ENCODE measurements around the gene COG5.

DNA sequence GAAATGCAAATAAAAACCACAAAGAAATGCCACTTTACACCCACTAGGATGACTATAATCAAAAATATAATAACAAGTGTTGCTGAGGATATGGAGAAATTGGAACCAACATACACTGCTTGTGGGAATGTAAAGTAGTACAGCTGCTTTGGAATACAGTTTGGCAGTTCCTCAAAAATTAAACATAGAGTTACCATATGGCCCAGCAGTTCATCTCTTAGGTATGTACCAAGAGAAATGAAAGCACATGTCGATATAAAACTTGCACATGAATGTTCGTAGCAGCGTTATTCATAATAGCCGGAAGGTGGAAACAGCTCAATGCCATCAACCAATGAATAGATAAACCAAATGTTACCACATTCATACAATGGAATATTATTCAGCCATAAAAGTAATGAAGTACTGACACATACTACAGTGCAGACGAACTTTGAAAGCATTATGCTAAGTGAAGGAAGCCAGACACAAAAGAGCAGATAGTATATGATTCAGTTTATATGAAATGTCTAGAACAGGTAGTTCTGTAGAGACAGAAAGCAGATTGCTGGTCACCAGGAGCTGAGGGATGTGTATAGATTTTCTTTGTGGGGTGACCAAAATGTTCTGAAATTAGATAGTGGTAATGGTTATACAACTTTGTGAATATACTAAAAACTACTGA lies 28.8 kb upstream of the COG5 start:
- TF ChIP-seq POLR2A (IDR thresholded peaks at IDR 0.05), result no peak
- TF ChIP-seq, protein P1, sequence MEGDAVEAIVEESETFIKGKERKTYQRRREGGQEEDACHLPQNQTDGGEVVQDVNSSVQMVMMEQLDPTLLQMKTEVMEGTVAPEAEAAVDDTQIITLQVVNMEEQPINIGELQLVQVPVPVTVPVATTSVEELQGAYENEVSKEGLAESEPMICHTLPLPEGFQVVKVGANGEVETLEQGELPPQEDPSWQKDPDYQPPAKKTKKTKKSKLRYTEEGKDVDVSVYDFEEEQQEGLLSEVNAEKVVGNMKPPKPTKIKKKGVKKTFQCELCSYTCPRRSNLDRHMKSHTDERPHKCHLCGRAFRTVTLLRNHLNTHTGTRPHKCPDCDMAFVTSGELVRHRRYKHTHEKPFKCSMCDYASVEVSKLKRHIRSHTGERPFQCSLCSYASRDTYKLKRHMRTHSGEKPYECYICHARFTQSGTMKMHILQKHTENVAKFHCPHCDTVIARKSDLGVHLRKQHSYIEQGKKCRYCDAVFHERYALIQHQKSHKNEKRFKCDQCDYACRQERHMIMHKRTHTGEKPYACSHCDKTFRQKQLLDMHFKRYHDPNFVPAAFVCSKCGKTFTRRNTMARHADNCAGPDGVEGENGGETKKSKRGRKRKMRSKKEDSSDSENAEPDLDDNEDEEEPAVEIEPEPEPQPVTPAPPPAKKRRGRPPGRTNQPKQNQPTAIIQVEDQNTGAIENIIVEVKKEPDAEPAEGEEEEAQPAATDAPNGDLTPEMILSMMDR (IDR thresholded peaks at IDR 0.05), result no peak

All from adrenal gland (tissue), 5 donors.